K562 (cell line): ENCODE data around the gene PRKAG1. TPM values are rescaled to one million over a fixed set of nuclear protein-coding genes. Genes with fewer than 3 reads are reported as not detected.

ENCODE experiments used
- CBFA2T2 ChIP-seq: fragments of 450-650 bp; conservative IDR thresholded peaks from 2 replicates; pipeline ENCODE4 v1.6.1; 2017; ENCODE audit warnings: mild to moderate bottlenecking
- CEBPG ChIP-seq, 3 experiments: fragments of 200-800 bp in 1 of 3; sonication (Bioruptor generic) in 1 of 3; sonication (generic) in 1 of 3; formaldehyde crosslinking in 1 of 3; IDR thresholded peaks in 2 of 3; conservative IDR thresholded peaks in 1 of 3; 2 replicates each; pipeline versions ENCODE4 v1.6.1 to v1.8.0; 2016 to 2022; ENCODE audit warnings: missing compliant biosample characterization in 2 of 3, missing genetic modification characterization in 2 of 3, mild to moderate bottlenecking in 1 of 3, missing genetic modification reagents in 1 of 3
- CTBP1 ChIP-seq: fragments of 450-650 bp; IDR thresholded peaks from 2 replicates; pipeline ENCODE4 v1.6.1; 2016; ENCODE audit warnings: borderline replicate concordance
- EHMT2 ChIP-seq: fragments of 450-650 bp; IDR thresholded peaks from 2 replicates; pipeline ENCODE4 v1.6.1; 2018; ENCODE audit warnings: antibody characterized with exemption
- KDM1A ChIP-seq, 2 experiments: fragments of 450-650 bp; IDR thresholded peaks; 2 replicates each; pipeline ENCODE4 v1.6.1; 2016; ENCODE audit warnings: mild to moderate bottlenecking in 2 of 2
- KLF16 ChIP-seq: IDR thresholded peaks from 2 replicates; pipeline ENCODE4 v1.6.1; 2016; ENCODE audit warnings: antibody characterized with exemption
- MAZ ChIP-seq, 2 experiments: fragments of 450-650 bp in 1 of 2; sonication (generic) in 1 of 2; formaldehyde crosslinking; IDR thresholded peaks in 1 of 2; conservative IDR thresholded peaks in 1 of 2; 2 replicates each; pipeline versions ENCODE4 v1.4.0 to v1.5.0; 2020; ENCODE audit warnings: mild to moderate bottlenecking in 1 of 2, missing genetic modification reagents in 1 of 2
- MEIS2 ChIP-seq: fragments of 450-650 bp; IDR thresholded peaks from 2 replicates; pipeline ENCODE4 v1.6.1; 2014; ENCODE audit warnings: mild to moderate bottlenecking; ENCODE audit not compliant: partially characterized antibody
- NR2C2 ChIP-seq, 2 experiments: fragments of 200-800 bp in 1 of 2; sonication (Bioruptor generic) in 1 of 2; sonication (generic) in 1 of 2; formaldehyde crosslinking in 1 of 2; IDR thresholded peaks; 2 replicates each; pipeline versions ENCODE4 v1.6.1 to v1.8.0; 2016 to 2022; ENCODE audit warnings: mild to moderate bottlenecking in 1 of 2, missing compliant biosample characterization in 1 of 2, missing genetic modification characterization in 1 of 2, missing genetic modification reagents in 1 of 2
- PHTF2 ChIP-seq: fragments of 250-450 bp; sonication (Bioruptor Pico); IDR thresholded peaks from 2 replicates; pipeline ENCODE4 v1.5.0; 2021; ENCODE audit warnings: mild to moderate bottlenecking
- SMAD4 ChIP-seq: fragments of 250-450 bp; sonication (Bioruptor Pico); conservative IDR thresholded peaks from 2 replicates; pipeline ENCODE4 v1.8.0; 2021; ENCODE audit warnings: inconsistent platforms, mild to moderate bottlenecking, moderate library complexity
- ZFX ChIP-seq: sonication (generic); formaldehyde crosslinking; IDR thresholded peaks from 2 replicates; pipeline ENCODE4 v1.8.0; 2022; ENCODE audit warnings: mild to moderate bottlenecking, missing genetic modification reagents, moderate library complexity
- ZNF384 ChIP-seq: IDR thresholded peaks from 2 replicates; pipeline ENCODE4 v1.6.1; 2012; ENCODE audit warnings: low read depth, low read length, improper control_type of control experiment
- polyA plus RNA-seq, 8 experiments: library from polyadenylated mRNA; depleted of rRNA in 4 of 8; stranded (reverse) in 5 of 8; unstranded in 3 of 8; fragments of >200 nt; fragmentation: Nextera tagmentation in 2 of 8; fragmentation: Illumina TruSeq in 1 of 8; extraction: Ambion mirVana in 2 of 8; extraction: Trizol in 1 of 8; gene quantifications; 2 replicates each; pipeline versions ENCODE4 v1.2.1 to v1.2.3, GENCODE V29; 2011 to 2014; ENCODE audit warnings: inconsistent platforms in 1 of 8, missing spikeins in 1 of 8
- total RNA-seq, 7 experiments: library from RNA; depleted of rRNA in 6 of 7; stranded (reverse); fragments of >200 nt in 6 of 7; fragmentation: Illumina TruSeq in 2 of 7; extraction: Trizol in 2 of 7; gene quantifications; 2 replicates each; pipeline versions ENCODE4 v1.2.1 to v1.2.3, GENCODE V29; 2011 to 2021; ENCODE audit warnings: low replicate concordance in 1 of 7
- TF ChIP-seq, protein P1 (sequence below): sonication (generic); formaldehyde crosslinking; IDR thresholded peaks from 2 replicates; pipeline ENCODE4 v1.8.0; 2022; ENCODE audit warnings: mild to moderate bottlenecking, missing genetic modification reagents
- TF ChIP-seq, protein P2 (sequence below): fragments of 200-800 bp; sonication (Bioruptor generic); IDR thresholded peaks from 2 replicates; pipeline ENCODE4 v1.6.1; 2017; ENCODE audit warnings: missing genetic modification characterization, missing compliant biosample characterization
- TF ChIP-seq, protein P3 (sequence below), 3 experiments: IDR thresholded peaks in 2 of 3; conservative IDR thresholded peaks in 1 of 3; 2 replicates each; pipeline ENCODE4 v1.5.1; 2011 to 2012; ENCODE audit warnings: low read length in 3 of 3, mild to moderate bottlenecking in 3 of 3, control low read depth in 2 of 3, improper control_type of control experiment in 1 of 3, inconsistent platforms in 1 of 3, low read depth in 1 of 3, mixed read lengths in 1 of 3, moderate library complexity in 1 of 3; ENCODE audit not compliant: insufficient read depth in 2 of 3

Gene PRKAG1
- total and polyA plus RNA-seq, 9 of the 15 experiments (the other 6 are each of a cell fraction or from before 2014, with no cell fraction given) = 51.1 to 126 (median 79.1) TPM

DNA sequence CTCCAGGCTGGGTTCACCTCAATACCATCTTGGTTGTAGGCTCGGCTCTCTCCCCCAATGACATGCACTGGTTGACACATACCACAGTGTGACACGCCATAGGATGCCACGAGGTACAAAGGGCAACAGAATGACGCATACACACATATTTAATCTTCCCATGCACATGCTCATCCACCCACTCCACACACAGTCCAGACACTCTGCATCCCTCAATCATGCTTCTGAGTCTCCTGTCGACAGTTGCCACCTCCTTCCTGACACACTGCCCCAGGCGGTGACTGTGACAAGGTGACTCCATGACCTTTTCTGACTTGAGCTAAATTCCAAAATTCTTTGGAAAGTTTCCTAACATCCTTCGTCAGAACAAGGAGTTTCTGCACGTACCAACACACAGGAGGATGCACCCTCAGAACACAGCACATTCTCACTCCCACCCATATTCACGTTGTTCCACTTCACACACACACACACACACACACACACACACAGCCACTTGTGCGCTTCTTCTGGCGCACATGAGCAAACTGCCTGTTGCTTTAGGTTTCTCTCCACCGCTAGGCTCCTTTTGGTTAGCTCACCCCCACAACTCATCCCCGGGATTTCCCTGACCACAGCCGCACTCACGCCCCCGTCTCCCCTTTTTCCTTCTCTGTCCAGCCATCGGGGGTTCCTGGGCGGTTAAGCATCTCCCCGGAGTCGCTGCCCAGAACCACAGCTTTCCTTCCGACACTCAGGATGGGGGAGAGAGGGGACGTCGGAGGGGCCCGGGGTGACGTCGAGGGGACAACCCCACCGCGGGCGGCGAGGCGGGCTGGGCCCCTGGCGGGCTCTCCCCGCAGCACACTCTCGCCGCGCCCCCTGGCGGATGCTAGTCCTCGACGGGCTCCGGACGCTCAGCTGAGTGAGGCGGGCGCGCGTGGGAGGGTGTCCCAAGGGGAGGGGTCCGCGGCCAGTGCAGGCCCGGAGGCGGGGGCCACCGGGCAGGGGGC lies 41.0 kb downstream of the PRKAG1 start (continued):
- TF ChIP-seq, protein P1, sequence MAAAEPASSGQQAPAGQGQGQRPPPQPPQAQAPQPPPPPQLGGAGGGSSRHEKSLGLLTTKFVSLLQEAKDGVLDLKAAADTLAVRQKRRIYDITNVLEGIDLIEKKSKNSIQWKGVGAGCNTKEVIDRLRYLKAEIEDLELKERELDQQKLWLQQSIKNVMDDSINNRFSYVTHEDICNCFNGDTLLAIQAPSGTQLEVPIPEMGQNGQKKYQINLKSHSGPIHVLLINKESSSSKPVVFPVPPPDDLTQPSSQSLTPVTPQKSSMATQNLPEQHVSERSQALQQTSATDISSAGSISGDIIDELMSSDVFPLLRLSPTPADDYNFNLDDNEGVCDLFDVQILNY (CRISPR knock-in tag) = 0 out of 2 replicates have a peak, but pooled peaks have one; percentile 28
- TF ChIP-seq SMAD4 (CRISPR knock-in tag) (no peak), CEBPG (CRISPR knock-in tag; IDR thresholded peaks at IDR 0.05) (no peak), CEBPG (tag; conservative IDR thresholded peaks at IDR 0.05 in 1 of 2, IDR thresholded peaks at IDR 0.05 in 1 of 2) (no peak), KLF16 (0 out of 2 replicates have a peak, but pooled peaks have one; percentile 22), PHTF2 (no peak), ZNF384 (no peak), CTBP1 (0 out of 2 replicates have a peak, but pooled peaks have one; percentile 20), MEIS2 (peak; percentile 22), ZFX (peak; percentile 57), CBFA2T2 (peak; percentile 37), KDM1A (IDR thresholded peaks at IDR 0.05) (peak in 1 of 2 experiments; percentile 24; a peak in 1 of 4 replicates), EHMT2 (no peak), NR2C2 (CRISPR knock-in tag; IDR thresholded peaks at IDR 0.05) (0 out of 2 replicates have a peak, but pooled peaks have one; percentile 36), NR2C2 (tag; IDR thresholded peaks at IDR 0.05) (no peak), MAZ (CRISPR knock-in tag; conservative IDR thresholded peaks at IDR 0.05 in 1 of 2, IDR thresholded peaks at IDR 0.05 in 1 of 2) (peak; percentile 56 to 78; a peak in 3 of 4 replicates)
- TF ChIP-seq, protein P2, sequence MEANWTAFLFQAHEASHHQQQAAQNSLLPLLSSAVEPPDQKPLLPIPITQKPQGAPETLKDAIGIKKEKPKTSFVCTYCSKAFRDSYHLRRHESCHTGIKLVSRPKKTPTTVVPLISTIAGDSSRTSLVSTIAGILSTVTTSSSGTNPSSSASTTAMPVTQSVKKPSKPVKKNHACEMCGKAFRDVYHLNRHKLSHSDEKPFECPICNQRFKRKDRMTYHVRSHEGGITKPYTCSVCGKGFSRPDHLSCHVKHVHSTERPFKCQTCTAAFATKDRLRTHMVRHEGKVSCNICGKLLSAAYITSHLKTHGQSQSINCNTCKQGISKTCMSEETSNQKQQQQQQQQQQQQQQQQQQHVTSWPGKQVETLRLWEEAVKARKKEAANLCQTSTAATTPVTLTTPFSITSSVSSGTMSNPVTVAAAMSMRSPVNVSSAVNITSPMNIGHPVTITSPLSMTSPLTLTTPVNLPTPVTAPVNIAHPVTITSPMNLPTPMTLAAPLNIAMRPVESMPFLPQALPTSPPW (CRISPR knock-in tag) = peak; percentile 63
- TF ChIP-seq, protein P3, sequence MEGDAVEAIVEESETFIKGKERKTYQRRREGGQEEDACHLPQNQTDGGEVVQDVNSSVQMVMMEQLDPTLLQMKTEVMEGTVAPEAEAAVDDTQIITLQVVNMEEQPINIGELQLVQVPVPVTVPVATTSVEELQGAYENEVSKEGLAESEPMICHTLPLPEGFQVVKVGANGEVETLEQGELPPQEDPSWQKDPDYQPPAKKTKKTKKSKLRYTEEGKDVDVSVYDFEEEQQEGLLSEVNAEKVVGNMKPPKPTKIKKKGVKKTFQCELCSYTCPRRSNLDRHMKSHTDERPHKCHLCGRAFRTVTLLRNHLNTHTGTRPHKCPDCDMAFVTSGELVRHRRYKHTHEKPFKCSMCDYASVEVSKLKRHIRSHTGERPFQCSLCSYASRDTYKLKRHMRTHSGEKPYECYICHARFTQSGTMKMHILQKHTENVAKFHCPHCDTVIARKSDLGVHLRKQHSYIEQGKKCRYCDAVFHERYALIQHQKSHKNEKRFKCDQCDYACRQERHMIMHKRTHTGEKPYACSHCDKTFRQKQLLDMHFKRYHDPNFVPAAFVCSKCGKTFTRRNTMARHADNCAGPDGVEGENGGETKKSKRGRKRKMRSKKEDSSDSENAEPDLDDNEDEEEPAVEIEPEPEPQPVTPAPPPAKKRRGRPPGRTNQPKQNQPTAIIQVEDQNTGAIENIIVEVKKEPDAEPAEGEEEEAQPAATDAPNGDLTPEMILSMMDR (IDR thresholded peaks at IDR 0.05 in 2 of 3, conservative IDR thresholded peaks at IDR 0.05 in 1 of 3; ENCODE audit: insufficient read depth in 2 of 3, low read depth in 1 of 3, low read length in 3 of 3) = peak; percentile 69 to 99 (median 90)
- TF ChIP-seq, all 486 proteins: peak for 37
